NCI-H128 (cell line): ENCODE measurements around the gene SESN2.
"Not testable (repeated sequence)": the region's sequence is repeated elsewhere in the genome, so short reads cannot be mapped to it uniquely, and the experiment has no call there.

Experiments
- DNase-seq: peaks from one replicate; lab custom pipeline; 2025; ENCODE audit not compliant: unreplicated experiment; lab: John Stamatoyannopoulos, UW

Gene SESN2

GRCh38 chr1:28326984-28327383 lies 67.7 kb downstream of the SESN2 start:
- no peak for DNase-seq

GRCh38 chr1:28327431-28327830 lies 68.1 kb downstream of the SESN2 start:
- DNase-seq, result not testable (repeated sequence)

- DNase-seq, result no peak
These were observed 68.9 kb downstream of the SESN2 start for GRCh38 chr1:28328228-28328648.

GRCh38 chr1:28329395-28330153 lies 70.3 kb downstream of the SESN2 start:
- DNase-seq, result no peak
